HL-60/S4 (cell line): ENCODE data around the gene SLC29A3.

ENCODE experiments used
- in situ Hi-C: fragments of 300-500 bp; cut with MboI; formaldehyde crosslinking; loops from 2 replicates; pipeline ENCODE4 v1.14.3; 2022; ENCODE audit warnings: low sequenced_read_pairs

Gene SLC29A3

GRCh38 chr10:71404503-71405295 is 85.6 kb downstream of the SLC29A3 start:
- in situ Hi-C loops: no loop called here

GRCh38 chr10:71406878-71407277 is 87.8 kb downstream of the SLC29A3 start:
- in situ Hi-C loops: no loop called here

- in situ Hi-C loops: no loop called here
Observed at GRCh38 chr10:71408436-71409225, 89.6 kb downstream of the SLC29A3 start.

GRCh38 chr10:71409516-71410104 is 90.6 kb downstream of the SLC29A3 start:
- in situ Hi-C loops: no loop called here
